ENCODE data around the gene AOPEP. TPM values are rescaled to one million over a fixed set of nuclear protein-coding genes. Genes with fewer than 3 reads are reported as not detected.

AOPEP gene
- total RNA-seq, 1 experiment from 2014 or later: 36.4 TPM

DNA sequence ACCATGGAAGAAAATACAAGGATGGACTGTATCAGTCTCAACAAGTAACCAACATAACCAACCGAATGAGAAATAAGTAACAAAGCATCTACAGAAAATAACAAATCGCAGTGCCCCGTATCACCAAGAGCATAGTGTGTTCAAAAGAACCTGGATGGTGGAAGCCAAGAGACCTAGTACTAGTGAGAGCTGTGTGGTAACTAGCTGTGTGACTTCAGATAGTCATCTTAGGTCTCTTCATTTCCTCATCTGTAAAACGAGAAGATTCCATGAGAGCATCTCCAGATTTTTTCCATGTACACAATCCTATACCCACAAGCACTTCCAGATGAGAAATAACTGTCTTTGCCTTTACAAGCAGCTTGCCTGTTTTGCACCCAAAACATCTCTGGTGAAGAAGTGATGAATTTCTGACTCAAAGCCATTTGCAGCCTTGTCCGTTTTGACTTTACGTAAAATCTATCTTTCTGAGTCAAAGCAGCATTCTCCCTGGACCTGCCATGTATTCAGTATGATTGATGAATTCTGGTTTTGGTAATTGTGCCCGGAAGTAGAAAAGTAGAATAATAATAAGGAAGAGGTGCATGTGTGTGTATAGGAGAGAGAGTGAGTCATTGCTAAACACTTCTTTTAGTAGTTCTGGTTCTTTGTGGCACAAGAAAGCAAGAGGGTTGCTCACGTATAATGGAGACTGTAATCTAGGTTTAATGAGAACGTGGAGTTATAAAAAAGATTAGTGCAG is 41.0 kb downstream of the AOPEP start:
- in situ Hi-C loops (cut with HindIII; ENCODE audit: low pct_unique_long_range_greater_than_20kb, low sequenced_read_pairs) (no loop called here), intact Hi-C loops (cut with micrococcal nuclease; ENCODE audit: unreplicated experiment) (no loop called here)
- BruUV-seq (replicated peaks): no TSS peak
- no peaks in the 10 kb centered on the region for H3K4me1 ChIP-seq (ENCODE audit: control insufficient read depth, insufficient read depth, low read length)
- H3K27me3 ChIP-seq (ENCODE audit: control insufficient read depth, insufficient read depth, low read length): no peaks in the 10 kb centered on the region
- no peak overlapping the region for H3K27ac ChIP-seq (ENCODE audit: low read length)
- ATAC-seq: no peak
- no peak for DNase-seq (ENCODE audit: low read depth, low spot score)
- ChIA-PET POLR2A (no interaction called here), CTCF (no interaction called here)
- H3K4me3 ChIP-seq (ENCODE audit: low read depth in 2 of 2, low read length in 2 of 2): no peak overlapping the region
- no peaks in the 10 kb centered on the region for H3K36me3 ChIP-seq (ENCODE audit: control insufficient read depth, insufficient read depth, low read length)
- TF ChIP-seq, protein P1, sequence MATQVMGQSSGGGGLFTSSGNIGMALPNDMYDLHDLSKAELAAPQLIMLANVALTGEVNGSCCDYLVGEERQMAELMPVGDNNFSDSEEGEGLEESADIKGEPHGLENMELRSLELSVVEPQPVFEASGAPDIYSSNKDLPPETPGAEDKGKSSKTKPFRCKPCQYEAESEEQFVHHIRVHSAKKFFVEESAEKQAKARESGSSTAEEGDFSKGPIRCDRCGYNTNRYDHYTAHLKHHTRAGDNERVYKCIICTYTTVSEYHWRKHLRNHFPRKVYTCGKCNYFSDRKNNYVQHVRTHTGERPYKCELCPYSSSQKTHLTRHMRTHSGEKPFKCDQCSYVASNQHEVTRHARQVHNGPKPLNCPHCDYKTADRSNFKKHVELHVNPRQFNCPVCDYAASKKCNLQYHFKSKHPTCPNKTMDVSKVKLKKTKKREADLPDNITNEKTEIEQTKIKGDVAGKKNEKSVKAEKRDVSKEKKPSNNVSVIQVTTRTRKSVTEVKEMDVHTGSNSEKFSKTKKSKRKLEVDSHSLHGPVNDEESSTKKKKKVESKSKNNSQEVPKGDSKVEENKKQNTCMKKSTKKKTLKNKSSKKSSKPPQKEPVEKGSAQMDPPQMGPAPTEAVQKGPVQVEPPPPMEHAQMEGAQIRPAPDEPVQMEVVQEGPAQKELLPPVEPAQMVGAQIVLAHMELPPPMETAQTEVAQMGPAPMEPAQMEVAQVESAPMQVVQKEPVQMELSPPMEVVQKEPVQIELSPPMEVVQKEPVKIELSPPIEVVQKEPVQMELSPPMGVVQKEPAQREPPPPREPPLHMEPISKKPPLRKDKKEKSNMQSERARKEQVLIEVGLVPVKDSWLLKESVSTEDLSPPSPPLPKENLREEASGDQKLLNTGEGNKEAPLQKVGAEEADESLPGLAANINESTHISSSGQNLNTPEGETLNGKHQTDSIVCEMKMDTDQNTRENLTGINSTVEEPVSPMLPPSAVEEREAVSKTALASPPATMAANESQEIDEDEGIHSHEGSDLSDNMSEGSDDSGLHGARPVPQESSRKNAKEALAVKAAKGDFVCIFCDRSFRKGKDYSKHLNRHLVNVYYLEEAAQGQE (IDR thresholded peaks at IDR 0.05; ENCODE audit: insufficient read depth in 1 of 2, low read depth in 2 of 2, low read length in 1 of 2): no peak
- no peaks in the 10 kb centered on the region for H3K9me3 ChIP-seq (ENCODE audit: control insufficient read depth, insufficient read depth, low read depth, low read length)

GRCh38 chr9:94768766-94769165 is 42.3 kb downstream of the AOPEP start:
- POLR2A ChIA-PET: no interaction called here
- H3K4me3 ChIP-seq (ENCODE audit: low read depth in 2 of 2, low read length in 2 of 2): no peak overlapping the region
- no peak overlapping the region for H3K27ac ChIP-seq (ENCODE audit: low read length)
- H3K4me1 ChIP-seq (ENCODE audit: control insufficient read depth, insufficient read depth, low read length): no peaks in the 10 kb centered on the region
- intact Hi-C loops (cut with micrococcal nuclease; ENCODE audit: unreplicated experiment): no loop called here
- CTCF ChIA-PET: no interaction called here
- no peaks in the 10 kb centered on the region for H3K27me3 ChIP-seq (ENCODE audit: control insufficient read depth, insufficient read depth, low read length)
- in situ Hi-C loops (cut with HindIII; ENCODE audit: low pct_unique_long_range_greater_than_20kb, low sequenced_read_pairs): no loop called here
- no peaks in the 10 kb centered on the region for H3K9me3 ChIP-seq (ENCODE audit: control insufficient read depth, insufficient read depth, low read depth, low read length)
- ATAC-seq (no peak), DNase-seq (ENCODE audit: low read depth, low spot score) (no peak)
- TF ChIP-seq TCF7L2 (IDR thresholded peaks at IDR 0.05; ENCODE audit: low read depth, low read length) (no peak), SIN3A (IDR thresholded peaks at IDR 0.05; ENCODE audit: borderline replicate concordance, insufficient read depth, low read depth, low read length) (no peak), POLR2AphosphoS5 (IDR thresholded peaks at IDR 0.05; ENCODE audit: low read depth, low read length) (no peak)
- TF ChIP-seq, protein P2, sequence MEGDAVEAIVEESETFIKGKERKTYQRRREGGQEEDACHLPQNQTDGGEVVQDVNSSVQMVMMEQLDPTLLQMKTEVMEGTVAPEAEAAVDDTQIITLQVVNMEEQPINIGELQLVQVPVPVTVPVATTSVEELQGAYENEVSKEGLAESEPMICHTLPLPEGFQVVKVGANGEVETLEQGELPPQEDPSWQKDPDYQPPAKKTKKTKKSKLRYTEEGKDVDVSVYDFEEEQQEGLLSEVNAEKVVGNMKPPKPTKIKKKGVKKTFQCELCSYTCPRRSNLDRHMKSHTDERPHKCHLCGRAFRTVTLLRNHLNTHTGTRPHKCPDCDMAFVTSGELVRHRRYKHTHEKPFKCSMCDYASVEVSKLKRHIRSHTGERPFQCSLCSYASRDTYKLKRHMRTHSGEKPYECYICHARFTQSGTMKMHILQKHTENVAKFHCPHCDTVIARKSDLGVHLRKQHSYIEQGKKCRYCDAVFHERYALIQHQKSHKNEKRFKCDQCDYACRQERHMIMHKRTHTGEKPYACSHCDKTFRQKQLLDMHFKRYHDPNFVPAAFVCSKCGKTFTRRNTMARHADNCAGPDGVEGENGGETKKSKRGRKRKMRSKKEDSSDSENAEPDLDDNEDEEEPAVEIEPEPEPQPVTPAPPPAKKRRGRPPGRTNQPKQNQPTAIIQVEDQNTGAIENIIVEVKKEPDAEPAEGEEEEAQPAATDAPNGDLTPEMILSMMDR (IDR thresholded peaks at IDR 0.05): no peak
- TF ChIP-seq, protein P1 (IDR thresholded peaks at IDR 0.05; ENCODE audit: insufficient read depth in 1 of 2, low read depth in 2 of 2, low read length in 1 of 2): no peak
- BruUV-seq (replicated peaks): no TSS peak
- H3K36me3 ChIP-seq (ENCODE audit: control insufficient read depth, insufficient read depth, low read length): no peaks in the 10 kb centered on the region

Measured in Panc1 (cell line).